Effector CD8-positive, alpha-beta T cell (primary cell): Measurements from ENCODE around the gene LPP.
"Not testable (repeated sequence)": the region's sequence is repeated elsewhere in the genome, so short reads cannot be mapped to it uniquely, and the experiment has no call there.

Source experiments
- DNase-seq: peaks from one replicate; lab custom pipeline; 2025; lab: John Stamatoyannopoulos, UW

The LPP gene

GRCh38 chr3:188437926-188438325, 284.0 kb downstream of the LPP start:
- no peak for DNase-seq

- DNase-seq = no peak
Measured at GRCh38 chr3:188439080-188439479, 285.1 kb downstream of the LPP start.

- no peak for DNase-seq
Measured at GRCh38 chr3:188440340-188440972, 286.5 kb downstream of the LPP start.

- DNase-seq = no peak
Measured at GRCh38 chr3:188442430-188442829, 288.5 kb downstream of the LPP start.

DNA sequence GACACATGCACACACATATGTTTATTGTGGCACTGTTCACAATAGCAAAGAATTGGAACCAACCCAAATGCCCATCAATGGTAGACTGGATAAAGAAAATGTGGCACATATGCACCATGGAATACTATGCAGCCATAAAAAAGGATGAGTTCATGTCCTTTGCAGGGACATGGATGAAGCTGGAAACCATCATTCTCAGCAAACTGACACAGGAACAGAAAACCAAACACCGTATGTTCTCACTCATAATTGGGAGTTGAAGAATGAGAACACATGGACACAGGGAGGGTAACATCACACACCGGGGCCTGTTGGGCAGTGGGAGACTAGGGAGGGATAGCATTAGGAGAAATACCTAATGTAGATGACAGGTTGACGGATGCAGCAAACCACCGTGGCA, 291.2 kb downstream of the LPP start:
- DNase-seq = not testable (repeated sequence)

- DNase-seq = no peak
Measured at GRCh38 chr3:188446014-188446413, 292.1 kb downstream of the LPP start.

- no peak for DNase-seq
Measured at GRCh38 chr3:188446766-188447165, 292.8 kb downstream of the LPP start.

- DNase-seq = no peak
Measured at GRCh38 chr3:188448813-188449212, 294.9 kb downstream of the LPP start.

- no peak for DNase-seq
Measured at GRCh38 chr3:188449421-188449820, 295.5 kb downstream of the LPP start.

- no peak for DNase-seq
Measured at GRCh38 chr3:188452158-188452772, 298.3 kb downstream of the LPP start.

GRCh38 chr3:188453431-188454384, 299.8 kb downstream of the LPP start:
- no peak for DNase-seq

GRCh38 chr3:188455748-188456147, 301.8 kb downstream of the LPP start:
- no peak for DNase-seq

DNA sequence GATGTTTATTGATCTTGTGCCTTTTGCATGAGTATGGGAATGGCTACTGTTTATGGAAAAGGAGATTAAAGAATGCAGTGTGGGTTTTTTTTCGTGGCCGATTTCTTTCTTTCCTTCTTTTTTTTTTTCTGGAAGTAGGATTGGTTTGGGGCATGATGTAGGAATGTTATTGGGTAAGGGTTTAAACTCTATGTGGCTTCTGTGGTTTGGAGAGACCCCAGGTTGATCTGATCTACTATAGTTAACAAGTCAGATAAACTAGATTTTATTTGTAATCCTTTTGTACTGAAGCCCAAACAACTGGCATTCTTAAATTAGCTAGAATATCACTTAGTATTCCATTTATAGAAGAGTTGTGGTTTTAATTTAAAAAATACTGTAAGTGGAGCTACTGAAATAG, 304.8 kb downstream of the LPP start:
- DNase-seq = no peak

DNA sequence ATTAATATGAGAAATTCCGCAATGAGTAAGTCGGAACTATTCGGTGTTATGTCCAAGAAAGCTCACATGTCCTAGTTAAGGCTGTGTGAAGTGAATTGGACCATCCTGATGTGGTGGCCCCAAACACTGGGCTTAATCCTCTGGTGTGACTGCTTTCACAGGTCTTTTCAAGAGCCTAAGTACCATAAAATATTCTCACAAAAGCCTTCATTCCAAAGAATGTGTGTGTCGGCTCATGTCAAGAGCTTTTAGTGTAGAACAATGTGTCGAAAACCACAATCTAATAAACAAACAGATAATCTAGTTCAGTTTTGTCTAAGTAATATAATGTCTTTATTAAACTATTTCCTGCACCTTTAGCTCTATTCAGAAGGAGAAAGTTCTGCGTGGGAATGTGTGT, 311.4 kb downstream of the LPP start:
- no peak for DNase-seq

- DNase-seq = no peak
Measured at GRCh38 chr3:188468196-188468595, 314.2 kb downstream of the LPP start.

DNA sequence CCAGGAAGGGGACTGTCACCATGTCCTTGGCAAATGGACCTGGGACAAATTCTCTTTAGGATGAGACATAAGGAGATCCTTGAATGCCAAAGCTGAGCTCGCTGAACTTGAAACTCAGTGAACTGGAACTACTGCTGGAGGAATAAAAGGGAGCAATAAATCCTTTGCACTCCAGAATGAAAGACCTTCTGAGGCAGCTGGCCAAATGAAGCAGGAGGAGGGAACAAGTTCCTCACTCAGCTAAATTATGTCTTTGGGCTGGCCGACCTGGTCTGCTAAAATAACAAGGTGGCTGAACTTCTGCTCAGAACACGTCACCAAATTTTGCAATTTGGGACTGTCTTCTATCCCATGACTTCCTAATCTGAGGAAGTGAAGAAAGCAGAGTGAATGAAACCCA, 314.7 kb downstream of the LPP start:
- DNase-seq = no peak

GRCh38 chr3:188469228-188469885, 315.4 kb downstream of the LPP start:
- DNase-seq = no peak

GRCh38 chr3:188470508-188471130, 316.7 kb downstream of the LPP start:
- no peak for DNase-seq

- DNase-seq = no peak
Measured at GRCh38 chr3:188471723-188472122, 317.8 kb downstream of the LPP start.

GRCh38 chr3:188472336-188472735, 318.4 kb downstream of the LPP start:
- no peak for DNase-seq

GRCh38 chr3:188473045-188473444, 319.1 kb downstream of the LPP start:
- no peak for DNase-seq
